Neural cell (in vitro differentiated cells): ENCODE data around the gene HSDL2. TPM values are rescaled to one million over a fixed set of nuclear protein-coding genes. Genes with fewer than 3 reads are reported as not detected.

Experiments
- H2AFZ ChIP-seq: fragments of 200-600, 300-800 bp; sonication (generic), shearing (Covaris generic); 2 replicates; pipeline ENCODE4 v1.6.0; 2014; ENCODE audit warnings: low read depth, mild to moderate bottlenecking, antibody characterized with exemption, low read length, moderate library complexity
- H3F3A ChIP-seq: fragments of 200-600 bp; shearing (Covaris generic); 2 replicates; pipeline ENCODE4 v1.6.1; 2016; ENCODE audit warnings: mild to moderate bottlenecking, moderate library complexity, mixed read lengths, antibody characterized with exemption, low read length; ENCODE audit not compliant: insufficient read depth, poor library complexity, severe bottlenecking
- H3K27ac ChIP-seq: fragments of 200-600, 300-800 bp; sonication (generic), shearing (Covaris generic); 2 replicates; pipeline ENCODE4 v1.5.1; 2014; ENCODE audit warnings: mild to moderate bottlenecking, low read length, moderate library complexity
- H3K27me3 ChIP-seq: fragments of 300-800, 200-600 bp; sonication (generic), shearing (Covaris generic); 2 replicates; pipeline ENCODE4 v1.6.0; 2014; ENCODE audit warnings: mild to moderate bottlenecking, low read depth, low read length, moderate library complexity; ENCODE audit not compliant: insufficient read depth
- H3K36me3 ChIP-seq: fragments of 300-800, 200-600 bp; sonication (generic), shearing (Covaris generic); 2 replicates; pipeline ENCODE4 v1.5.1; 2014; ENCODE audit warnings: mild to moderate bottlenecking, antibody characterized with exemption, low read length, moderate library complexity; ENCODE audit not compliant: insufficient read depth
- H3K4me2 ChIP-seq: fragments of 300-800, 200-600 bp; sonication (generic), shearing (Covaris generic); 2 replicates; pipeline ENCODE4 v1.6.0; 2014; ENCODE audit warnings: mild to moderate bottlenecking, low read length
- H3K4me3 ChIP-seq: fragments of 300-800, 200-600 bp; sonication (generic), shearing (Covaris generic); 2 replicates; pipeline ENCODE4 v1.5.1; 2014; ENCODE audit warnings: mild to moderate bottlenecking, low read length, moderate library complexity
- H3K79me2 ChIP-seq: fragments of 200-600 bp; shearing (Covaris generic); replicated peaks from 2 replicates; pipeline ENCODE4 v1.6.0; 2014; ENCODE audit warnings: mild to moderate bottlenecking, low read length, moderate library complexity; ENCODE audit not compliant: insufficient read depth
- H3K9ac ChIP-seq: fragments of 300-800, 200-600 bp; sonication (generic), shearing (Covaris generic); 2 replicates; pipeline ENCODE4 v1.6.1; 2016; ENCODE audit warnings: mild to moderate bottlenecking, low read length, mixed read lengths
- H3K9me2 ChIP-seq: fragments of 200-600 bp; shearing (Covaris generic); 2 replicates; pipeline ENCODE4 v1.6.1; 2016; ENCODE audit warnings: mild to moderate bottlenecking, low read length, mixed read lengths; ENCODE audit not compliant: insufficient read depth
- H3K9me3 ChIP-seq: fragments of 200-600, 300-800 bp; sonication (generic), shearing (Covaris generic); 2 replicates; pipeline ENCODE4 v1.6.1; 2016; ENCODE audit warnings: mild to moderate bottlenecking, mixed run types, low read length, moderate library complexity, mixed read lengths
- H4K20me1 ChIP-seq: fragments of 200-600 bp; shearing (Covaris generic); 2 replicates; pipeline ENCODE4 v1.6.1; 2016; ENCODE audit warnings: mild to moderate bottlenecking, mixed run types; ENCODE audit not compliant: insufficient read depth
- CTCF ChIP-seq: fragments of 450-650 bp; IDR thresholded peaks from 2 replicates; pipeline ENCODE4 v1.5.1; 2014; ENCODE audit warnings: antibody characterized with exemption, mild to moderate bottlenecking, moderate library complexity; ENCODE audit not compliant: poor library complexity, severe bottlenecking
- EP300 ChIP-seq: fragments of 450-650 bp; conservative IDR thresholded peaks from 2 replicates; pipeline ENCODE4 v1.6.1; 2014; ENCODE audit warnings: antibody characterized with exemption, mild to moderate bottlenecking, moderate library complexity; ENCODE audit not compliant: poor library complexity, severe bottlenecking
- EZH2 ChIP-seq: fragments of 200-600, 300-800 bp; shearing (Covaris generic), sonication (generic); IDR thresholded peaks from 2 replicates; pipeline ENCODE4 v1.6.1; 2014; ENCODE audit warnings: antibody characterized with exemption, low read length, borderline replicate concordance, mild to moderate bottlenecking; ENCODE audit not compliant: insufficient read depth, poor library complexity, severe bottlenecking
- MXI1 ChIP-seq: fragments of 450-650 bp; conservative IDR thresholded peaks from 2 replicates; pipeline ENCODE4 v1.6.1; 2014; ENCODE audit warnings: antibody characterized with exemption, mild to moderate bottlenecking; ENCODE audit not compliant: poor library complexity, severe bottlenecking
- POLR2AphosphoS5 ChIP-seq: IDR thresholded peaks from 2 replicates; pipeline ENCODE4 v1.6.1; 2012
- RAD21 ChIP-seq: fragments of 450-650 bp; conservative IDR thresholded peaks from 2 replicates; pipeline ENCODE4 v1.6.1; 2014; ENCODE audit warnings: antibody characterized with exemption, mild to moderate bottlenecking, moderate library complexity
- SMC3 ChIP-seq: fragments of 450-650 bp; conservative IDR thresholded peaks from 2 replicates; pipeline ENCODE4 v1.6.1; 2014; ENCODE audit warnings: antibody characterized with exemption, mild to moderate bottlenecking, moderate library complexity; ENCODE audit not compliant: poor library complexity
- TAF1 ChIP-seq: IDR thresholded peaks from 2 replicates; pipeline ENCODE4 v1.6.1; 2012; ENCODE audit warnings: low read depth
- polyA plus RNA-seq: library from polyadenylated mRNA; depleted of rRNA; stranded (reverse); fragments of >200 nt; gene quantifications from 2 replicates; pipeline ENCODE4 v1.2.3, GENCODE V29; 2014
- TF ChIP-seq, protein P1 (sequence below): IDR thresholded peaks from 2 replicates; pipeline ENCODE4 v1.6.1; 2012; ENCODE audit warnings: borderline replicate concordance

HSDL2 gene
- polyA plus RNA-seq, 1 donor from 2014 or later = 9.0 TPM

DNA sequence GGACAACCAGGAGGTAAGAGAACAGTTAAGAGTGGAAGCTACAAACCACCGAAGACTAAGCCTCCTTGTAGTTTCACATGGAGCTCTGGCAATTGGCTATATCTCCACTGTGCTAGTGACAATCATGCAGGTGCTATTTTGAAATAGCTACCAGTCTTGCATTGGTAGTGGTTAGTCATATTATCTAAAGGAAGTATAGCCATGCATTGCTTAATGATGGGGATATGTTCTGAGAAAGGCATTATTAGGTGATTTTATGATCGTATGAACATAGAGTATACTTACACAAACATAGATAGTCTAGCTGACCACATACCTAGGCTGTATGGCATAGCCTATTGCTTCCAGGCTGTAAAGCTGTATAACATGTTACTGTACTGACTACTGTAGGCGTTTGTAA is 28.4 kb downstream of the HSDL2 start:
- H3K4me3 ChIP-seq = no peak overlapping the region
- no peak overlapping the region for H3K27ac ChIP-seq
- H3K4me2 ChIP-seq = no peak overlapping the region
- H3K9me3 ChIP-seq = no peaks in the 10 kb centered on the region
- no peaks in the 10 kb centered on the region for H3K9me2 ChIP-seq
- no peaks in the 10 kb centered on the region for H4K20me1 ChIP-seq
- H3K79me2 ChIP-seq = no peaks in the 10 kb centered on the region
- TF ChIP-seq, protein P1, sequence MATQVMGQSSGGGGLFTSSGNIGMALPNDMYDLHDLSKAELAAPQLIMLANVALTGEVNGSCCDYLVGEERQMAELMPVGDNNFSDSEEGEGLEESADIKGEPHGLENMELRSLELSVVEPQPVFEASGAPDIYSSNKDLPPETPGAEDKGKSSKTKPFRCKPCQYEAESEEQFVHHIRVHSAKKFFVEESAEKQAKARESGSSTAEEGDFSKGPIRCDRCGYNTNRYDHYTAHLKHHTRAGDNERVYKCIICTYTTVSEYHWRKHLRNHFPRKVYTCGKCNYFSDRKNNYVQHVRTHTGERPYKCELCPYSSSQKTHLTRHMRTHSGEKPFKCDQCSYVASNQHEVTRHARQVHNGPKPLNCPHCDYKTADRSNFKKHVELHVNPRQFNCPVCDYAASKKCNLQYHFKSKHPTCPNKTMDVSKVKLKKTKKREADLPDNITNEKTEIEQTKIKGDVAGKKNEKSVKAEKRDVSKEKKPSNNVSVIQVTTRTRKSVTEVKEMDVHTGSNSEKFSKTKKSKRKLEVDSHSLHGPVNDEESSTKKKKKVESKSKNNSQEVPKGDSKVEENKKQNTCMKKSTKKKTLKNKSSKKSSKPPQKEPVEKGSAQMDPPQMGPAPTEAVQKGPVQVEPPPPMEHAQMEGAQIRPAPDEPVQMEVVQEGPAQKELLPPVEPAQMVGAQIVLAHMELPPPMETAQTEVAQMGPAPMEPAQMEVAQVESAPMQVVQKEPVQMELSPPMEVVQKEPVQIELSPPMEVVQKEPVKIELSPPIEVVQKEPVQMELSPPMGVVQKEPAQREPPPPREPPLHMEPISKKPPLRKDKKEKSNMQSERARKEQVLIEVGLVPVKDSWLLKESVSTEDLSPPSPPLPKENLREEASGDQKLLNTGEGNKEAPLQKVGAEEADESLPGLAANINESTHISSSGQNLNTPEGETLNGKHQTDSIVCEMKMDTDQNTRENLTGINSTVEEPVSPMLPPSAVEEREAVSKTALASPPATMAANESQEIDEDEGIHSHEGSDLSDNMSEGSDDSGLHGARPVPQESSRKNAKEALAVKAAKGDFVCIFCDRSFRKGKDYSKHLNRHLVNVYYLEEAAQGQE = no peak
- no peak for TF ChIP-seq EP300
- TF ChIP-seq CTCF = no peak
- H2AFZ ChIP-seq = no peak overlapping the region
- no peaks in the 10 kb centered on the region for H3K27me3 ChIP-seq
- H3F3A ChIP-seq = no peaks in the 10 kb centered on the region
- no peak overlapping the region for H3K9ac ChIP-seq
- peaks cover 6% of the 10 kb centered on the region for H3K36me3 ChIP-seq

- Histone ChIP-seq H3K9me2 (no peaks in the 10 kb centered on the region), H3K79me2 (no peaks in the 10 kb centered on the region), H3K4me3 (no peak overlapping the region), H3K27me3 (no peaks in the 10 kb centered on the region), H3K9ac (no peak overlapping the region), H3K27ac (no peak overlapping the region), H3K9me3 (no peaks in the 10 kb centered on the region), H3K4me2 (no peak overlapping the region), H2AFZ (no peak overlapping the region), H3F3A (no peaks in the 10 kb centered on the region), H3K36me3 (peaks cover 6% of the 10 kb centered on the region), H4K20me1 (no peaks in the 10 kb centered on the region)
- TF ChIP-seq EP300 = no peak
These were observed 28.9 kb downstream of the HSDL2 start for GRCh38 chr9:112408819-112409218.

GRCh38 chr9:112409758-112410157 is 29.9 kb downstream of the HSDL2 start:
- H3K9me3 ChIP-seq = no peaks in the 10 kb centered on the region
- H3K9me2 ChIP-seq = no peaks in the 10 kb centered on the region
- H3K4me3 ChIP-seq = no peak overlapping the region
- H3K27ac ChIP-seq = no peak overlapping the region
- no peak overlapping the region for H3K4me2 ChIP-seq
- no peak overlapping the region for H3K9ac ChIP-seq
- TF ChIP-seq, protein P1 = no peak
- TF ChIP-seq CTCF (no peak), EZH2 (no peak), SMC3 (no peak), TAF1 (no peak), EP300 (no peak), MXI1 (no peak), POLR2AphosphoS5 (no peak), RAD21 (no peak)
- H3F3A ChIP-seq = no peaks in the 10 kb centered on the region
- no peaks in the 10 kb centered on the region for H3K79me2 ChIP-seq
- H4K20me1 ChIP-seq = no peaks in the 10 kb centered on the region
- no peak overlapping the region for H2AFZ ChIP-seq
- H3K27me3 ChIP-seq = no peaks in the 10 kb centered on the region
- peaks cover 6% of the 10 kb centered on the region for H3K36me3 ChIP-seq
